ENCODE results near the gene SH3PXD2A.

The SH3PXD2A gene

GRCh38 chr10:103582331-103583123 is 272.8 kb downstream of the SH3PXD2A start:
- no peak for DNase-seq (ENCODE audit: low read depth in 2 of 2)

DNA sequence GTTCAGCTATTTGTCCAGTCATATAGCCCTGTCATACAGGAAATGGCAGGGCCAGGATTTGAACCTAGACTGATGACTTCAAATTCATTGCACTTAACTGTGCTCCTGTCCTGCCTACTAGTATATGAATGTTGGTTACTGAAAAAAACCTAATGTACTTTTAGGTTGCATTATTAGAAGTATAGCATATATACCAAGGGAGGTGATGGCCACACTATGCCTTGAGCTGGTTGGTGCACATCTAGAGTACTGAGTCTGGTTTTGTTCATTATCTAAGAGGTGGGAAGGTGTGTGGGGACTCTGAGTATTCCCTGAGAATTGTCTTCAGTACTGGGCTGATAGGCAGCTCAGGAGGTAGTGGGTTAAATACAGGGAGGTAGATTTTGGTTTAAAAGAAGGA is 273.9 kb downstream of the SH3PXD2A start:
- DNase-seq (ENCODE audit: low read depth in 2 of 2): no peak

DNA sequence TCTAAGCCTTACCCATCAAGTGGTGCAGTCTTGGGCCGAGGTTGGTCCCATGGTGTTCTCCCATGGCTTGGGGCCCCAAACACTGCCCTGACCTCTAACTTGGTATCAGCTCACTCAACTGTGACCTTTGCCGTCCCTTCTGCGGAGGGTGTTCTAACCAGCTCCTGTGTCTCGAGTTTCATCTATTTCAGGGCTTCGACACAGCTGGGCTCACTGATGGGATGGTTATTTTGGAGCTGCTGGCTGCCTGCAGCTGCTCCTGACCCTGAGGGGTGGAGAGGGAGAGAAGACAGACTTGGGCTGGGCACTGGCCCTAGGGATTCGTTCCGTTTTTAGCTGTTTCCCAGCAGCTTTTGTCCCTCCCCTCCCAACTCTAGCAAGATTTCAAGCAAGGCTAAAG is 274.9 kb downstream of the SH3PXD2A start:
- DNase-seq (ENCODE audit: low read depth in 2 of 2): no peak

DNA sequence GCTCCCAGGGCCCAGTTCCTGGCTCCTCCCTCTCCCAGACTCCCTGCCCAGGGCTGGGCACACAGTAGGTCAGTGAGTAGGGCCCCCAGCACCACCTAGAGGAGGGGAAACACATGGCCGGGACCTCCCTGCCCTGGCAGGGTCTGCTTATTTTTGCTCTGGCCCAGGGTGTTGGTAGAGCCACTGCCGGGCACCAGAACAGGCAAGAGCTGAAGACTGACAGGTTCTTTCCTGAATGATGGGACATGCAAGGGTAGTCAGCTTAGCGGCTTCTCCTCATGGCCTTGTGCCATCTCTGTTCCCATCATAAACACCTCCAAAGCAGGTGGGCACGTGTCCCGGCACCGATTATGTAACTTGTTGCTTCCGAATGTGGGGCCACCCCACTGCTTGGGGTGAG is 275.4 kb downstream of the SH3PXD2A start:
- DNase-seq (ENCODE audit: low read depth in 2 of 2): no peak

DNA sequence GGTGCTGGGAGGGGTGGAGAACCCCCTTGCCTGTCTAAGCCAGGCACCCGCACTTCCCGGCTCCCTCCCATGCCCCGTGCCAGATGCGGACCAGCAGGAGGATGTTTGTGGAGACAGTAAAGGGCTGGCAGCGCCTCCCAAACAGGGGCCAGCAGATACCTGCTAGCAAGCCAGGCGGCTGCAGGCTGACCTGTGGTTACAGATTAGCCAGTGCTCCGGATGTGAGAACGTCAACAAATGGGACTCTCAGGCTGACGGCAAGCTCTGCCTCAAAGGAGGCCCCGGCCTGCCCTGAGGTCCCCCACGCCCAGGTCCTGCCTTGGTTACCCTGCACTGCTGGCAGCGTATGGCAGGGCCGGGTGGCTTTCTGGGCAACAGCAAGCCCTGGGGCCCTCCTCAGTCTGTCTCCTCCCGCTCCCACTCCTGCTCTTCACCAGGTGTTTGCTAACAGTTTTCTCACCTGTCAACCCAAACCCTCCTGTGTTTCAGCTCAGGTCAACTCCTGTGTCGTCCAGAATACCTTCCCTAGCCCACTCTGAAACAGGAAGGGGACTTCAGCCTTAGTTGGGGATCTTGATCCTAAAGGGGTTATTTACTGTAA is 276.5 kb downstream of the SH3PXD2A start:
- DNase-seq (ENCODE audit: low read depth in 2 of 2): no peak

DNA sequence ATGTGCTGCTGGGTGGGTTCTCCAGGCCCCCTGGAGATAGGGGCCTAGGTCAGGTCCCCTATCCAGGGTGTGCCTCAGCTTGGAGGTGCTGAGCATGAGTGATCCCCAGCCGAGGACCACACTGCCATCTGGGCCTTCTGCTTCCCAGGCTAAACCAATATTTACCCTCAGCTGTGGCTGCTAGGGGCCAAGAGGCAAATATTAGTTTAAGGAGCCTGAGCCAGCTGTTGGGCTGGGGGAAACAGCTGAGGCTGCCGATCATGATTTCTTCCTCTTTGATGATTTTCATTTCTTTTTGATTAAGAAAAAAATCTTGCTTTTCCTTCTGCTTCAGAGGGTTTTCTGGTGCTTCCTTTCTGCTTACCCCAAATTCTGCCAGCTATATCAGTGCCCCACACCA is 278.5 kb downstream of the SH3PXD2A start:
- DNase-seq (ENCODE audit: low read depth in 2 of 2): no peak

- DNase-seq (ENCODE audit: low read depth in 2 of 2): no peak
Observed at GRCh38 chr10:103576076-103576471, 279.3 kb downstream of the SH3PXD2A start.

DNA sequence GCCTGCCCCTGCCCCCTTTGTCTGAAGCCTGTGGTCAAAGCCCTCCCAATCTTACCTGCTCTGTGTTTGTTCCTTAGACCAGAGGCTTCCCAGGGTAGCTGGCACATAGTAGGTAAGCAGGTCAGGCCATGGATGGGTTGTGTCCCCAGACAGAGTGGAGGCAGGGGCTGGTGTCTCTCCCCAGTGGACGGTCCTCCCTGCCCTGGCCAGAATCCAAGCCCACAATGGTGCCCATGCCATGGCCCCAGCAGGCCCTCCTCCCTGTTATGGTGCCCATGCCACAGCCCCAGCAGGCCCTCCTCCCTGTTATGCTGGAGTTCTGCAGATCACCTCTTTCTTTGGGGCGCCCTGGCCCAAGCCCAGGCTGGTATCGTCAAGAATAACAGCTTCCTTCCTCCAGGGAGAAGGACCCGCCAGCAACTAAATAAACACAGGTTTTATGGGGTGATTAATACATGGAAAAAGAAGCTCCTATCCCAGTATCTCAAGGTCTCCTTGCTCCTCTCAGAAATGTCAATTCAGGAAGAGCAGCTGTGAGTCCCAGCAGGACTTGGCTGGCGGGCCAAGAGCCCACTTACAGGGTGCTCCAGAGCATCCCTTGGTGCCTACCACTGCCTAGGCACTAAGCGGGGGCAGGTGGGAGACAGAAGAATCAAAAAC is 279.8 kb downstream of the SH3PXD2A start:
- no peak for DNase-seq (ENCODE audit: low read depth in 2 of 2)

DNA sequence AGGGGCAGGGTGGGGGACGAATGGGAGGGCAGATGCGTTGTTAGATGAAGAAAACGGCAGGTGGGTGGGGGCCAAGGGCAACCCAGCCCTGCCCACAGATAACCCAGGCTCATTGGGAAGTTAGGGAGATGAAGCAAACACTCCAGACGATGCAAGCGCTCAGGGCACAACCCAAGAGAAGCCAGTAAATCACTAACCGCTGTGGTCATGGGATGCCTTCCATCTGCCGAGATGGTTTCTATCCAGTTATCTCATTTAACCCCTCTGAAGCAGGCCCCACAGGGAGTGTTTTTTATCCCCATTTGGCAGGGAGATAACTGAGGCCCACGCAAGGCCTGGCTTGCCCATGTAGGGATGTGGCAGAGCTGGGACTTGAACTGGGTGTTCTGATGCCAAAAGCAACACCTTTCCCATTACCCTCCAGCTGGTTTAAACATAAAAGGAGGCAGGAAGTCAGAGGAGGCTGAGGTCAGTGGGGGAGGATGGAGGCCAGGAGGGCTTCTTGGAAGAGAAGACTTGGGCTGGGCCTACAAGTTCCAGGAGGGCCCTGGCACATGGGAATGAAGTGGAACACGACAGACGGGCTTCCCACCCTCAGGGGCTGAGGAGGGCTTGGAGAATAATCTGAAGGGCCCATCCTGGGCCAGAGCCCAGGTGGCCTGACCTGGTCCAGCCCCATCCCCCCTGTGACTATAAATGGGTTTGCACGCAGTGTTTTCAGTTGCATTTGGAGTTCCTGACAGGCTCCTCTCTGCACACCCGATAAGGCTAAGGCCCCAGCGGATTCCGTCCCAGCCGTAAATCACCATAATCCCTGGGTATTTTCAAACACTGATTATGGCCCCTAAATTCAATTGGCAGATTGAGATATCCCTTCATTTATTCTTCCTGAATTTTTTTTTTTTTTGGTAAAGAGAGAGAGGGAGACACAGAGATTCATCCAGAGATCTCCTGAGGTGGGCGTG is 281.0 kb downstream of the SH3PXD2A start:
- no peak for DNase-seq (ENCODE audit: low read depth in 2 of 2)

GRCh38 chr10:103573205-103573487 is 282.2 kb downstream of the SH3PXD2A start:
- DNase-seq (ENCODE audit: low read depth in 2 of 2): no peak

DNA sequence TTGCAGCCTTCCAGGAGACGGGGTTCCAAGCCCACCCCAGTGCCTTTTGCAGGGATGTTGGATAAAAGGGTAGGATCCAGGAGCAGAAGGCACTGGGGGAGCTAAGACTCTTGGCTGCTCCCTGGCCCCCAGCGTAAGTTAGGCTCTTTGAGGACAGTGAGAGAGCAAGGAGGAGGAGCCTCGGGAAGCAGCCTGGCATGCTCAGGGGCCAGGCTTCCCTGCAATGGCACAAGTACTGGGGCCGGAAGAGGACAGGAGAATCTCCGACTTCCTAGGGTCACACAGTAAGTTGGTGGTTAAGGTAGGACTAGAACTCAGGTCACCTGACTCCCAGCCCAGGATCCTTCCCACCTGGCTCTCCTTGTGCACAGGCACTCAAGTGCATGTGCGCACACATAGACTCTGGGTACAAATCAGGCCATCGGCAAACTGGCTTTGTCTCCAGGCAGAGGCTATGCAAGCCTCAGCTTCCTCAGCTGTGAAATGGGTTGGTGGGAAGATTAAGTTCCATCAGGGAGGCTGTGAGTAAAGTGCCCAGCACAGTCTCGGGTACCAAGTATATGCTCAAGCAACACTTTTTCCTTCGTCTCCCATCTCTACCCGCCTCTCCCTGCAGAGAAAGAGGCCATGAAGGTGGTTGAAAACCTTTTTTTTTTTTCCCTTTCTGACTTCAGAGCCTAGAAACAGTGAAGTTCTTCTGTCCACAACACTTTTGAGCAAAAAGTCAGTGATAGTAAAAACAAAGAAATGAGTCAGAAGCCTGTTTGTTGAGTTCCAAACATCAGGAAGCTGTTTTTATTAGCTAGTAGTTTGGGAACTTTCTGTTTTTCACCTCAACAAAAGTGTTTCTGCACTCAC is 282.8 kb downstream of the SH3PXD2A start:
- DNase-seq (ENCODE audit: low read depth in 2 of 2): no peak

- no peak for DNase-seq (ENCODE audit: low read depth in 2 of 2)
Observed at GRCh38 chr10:103571656-103571975, 283.8 kb downstream of the SH3PXD2A start.

DNA sequence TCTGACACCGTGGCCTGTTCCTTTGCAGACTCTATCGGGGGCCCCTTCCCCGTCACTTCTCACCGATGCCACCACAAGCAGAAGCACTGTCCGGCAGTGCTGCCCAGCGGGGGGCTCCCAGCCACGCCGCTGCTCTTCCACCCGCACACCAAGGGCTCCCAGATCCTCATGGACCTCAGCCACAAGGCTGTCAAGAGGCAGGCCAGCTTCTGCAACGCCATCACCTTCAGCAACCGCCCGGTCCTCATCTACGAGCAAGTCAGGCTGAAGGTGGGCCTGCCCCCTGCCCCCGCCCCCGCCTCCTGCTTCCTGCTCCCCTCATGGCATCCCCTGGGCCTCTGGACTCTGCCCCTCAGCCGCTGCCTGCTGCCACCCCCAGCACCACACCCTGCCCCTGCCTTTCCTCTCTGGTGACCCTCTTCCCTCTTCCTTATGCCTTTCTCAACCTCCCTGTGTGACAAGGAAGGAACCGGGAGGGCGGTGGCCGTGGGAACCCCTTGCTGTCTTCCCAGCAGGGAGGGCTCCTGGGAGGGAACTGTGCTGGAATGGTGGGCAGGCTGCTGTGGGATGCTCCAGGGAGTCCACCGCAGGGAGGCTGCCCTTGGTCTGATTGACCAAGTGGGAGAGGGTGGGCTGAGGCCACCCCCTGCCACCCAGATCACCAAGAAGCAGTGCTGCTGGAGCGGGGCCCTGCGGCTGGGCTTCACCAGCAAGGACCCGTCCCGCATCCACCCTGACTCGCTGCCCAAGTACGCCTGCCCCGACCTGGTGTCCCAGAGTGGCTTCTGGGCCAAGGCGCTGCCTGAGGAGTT is 284.3 kb downstream of the SH3PXD2A start:
- no peak for DNase-seq (ENCODE audit: low read depth in 2 of 2)

GRCh38 chr10:103569896-103570295 is 285.5 kb downstream of the SH3PXD2A start:
- DNase-seq (ENCODE audit: low read depth in 2 of 2): no peak

GRCh38 chr10:103568505-103568904 is 286.9 kb downstream of the SH3PXD2A start:
- no peak for DNase-seq (ENCODE audit: low read depth in 2 of 2)

DNA sequence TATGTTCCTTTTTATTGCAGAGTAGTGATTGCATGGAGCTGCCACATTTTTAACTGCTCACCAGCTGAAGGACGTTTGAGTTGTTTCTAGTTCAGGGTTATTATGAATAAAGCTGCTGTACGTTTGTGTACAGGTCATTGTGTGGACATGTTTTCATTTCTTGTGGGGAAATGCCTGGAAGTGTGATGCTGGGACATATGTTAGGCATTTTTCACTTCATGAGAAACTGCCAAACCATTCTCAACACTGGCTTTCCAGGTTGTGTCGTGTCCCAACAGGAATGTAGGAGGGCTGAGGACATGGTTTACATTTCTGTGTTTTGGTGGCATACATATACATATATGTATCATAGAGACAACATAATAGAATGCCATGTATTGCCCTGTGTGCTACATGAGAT is 288.8 kb downstream of the SH3PXD2A start:
- DNase-seq (ENCODE audit: low read depth in 2 of 2): no peak

GRCh38 chr10:103564776-103565520 is 290.4 kb downstream of the SH3PXD2A start:
- DNase-seq (ENCODE audit: low read depth in 2 of 2): peak in 1 of 2 donors; percentile 50

DNA sequence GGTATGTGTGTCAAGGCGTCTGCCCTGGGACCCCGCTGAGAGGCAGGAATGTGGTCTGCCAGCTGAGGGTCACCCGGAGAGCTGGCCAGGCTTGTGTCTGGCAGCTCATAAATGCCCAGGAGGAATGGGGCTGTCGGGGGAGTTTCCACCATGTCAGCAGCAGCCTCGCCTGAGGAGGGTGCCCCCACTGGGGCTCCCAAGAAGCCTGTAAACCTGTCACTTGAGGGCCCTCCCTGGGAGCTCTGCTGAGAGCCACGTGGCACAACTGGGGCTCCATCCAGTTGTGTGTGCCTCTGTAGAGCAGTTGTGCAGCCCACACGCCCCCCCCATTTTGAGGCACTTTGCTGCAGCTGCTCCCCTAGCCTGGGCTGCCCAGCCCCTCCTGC is 291.3 kb downstream of the SH3PXD2A start:
- no peak for DNase-seq (ENCODE audit: low read depth in 2 of 2)

DNA sequence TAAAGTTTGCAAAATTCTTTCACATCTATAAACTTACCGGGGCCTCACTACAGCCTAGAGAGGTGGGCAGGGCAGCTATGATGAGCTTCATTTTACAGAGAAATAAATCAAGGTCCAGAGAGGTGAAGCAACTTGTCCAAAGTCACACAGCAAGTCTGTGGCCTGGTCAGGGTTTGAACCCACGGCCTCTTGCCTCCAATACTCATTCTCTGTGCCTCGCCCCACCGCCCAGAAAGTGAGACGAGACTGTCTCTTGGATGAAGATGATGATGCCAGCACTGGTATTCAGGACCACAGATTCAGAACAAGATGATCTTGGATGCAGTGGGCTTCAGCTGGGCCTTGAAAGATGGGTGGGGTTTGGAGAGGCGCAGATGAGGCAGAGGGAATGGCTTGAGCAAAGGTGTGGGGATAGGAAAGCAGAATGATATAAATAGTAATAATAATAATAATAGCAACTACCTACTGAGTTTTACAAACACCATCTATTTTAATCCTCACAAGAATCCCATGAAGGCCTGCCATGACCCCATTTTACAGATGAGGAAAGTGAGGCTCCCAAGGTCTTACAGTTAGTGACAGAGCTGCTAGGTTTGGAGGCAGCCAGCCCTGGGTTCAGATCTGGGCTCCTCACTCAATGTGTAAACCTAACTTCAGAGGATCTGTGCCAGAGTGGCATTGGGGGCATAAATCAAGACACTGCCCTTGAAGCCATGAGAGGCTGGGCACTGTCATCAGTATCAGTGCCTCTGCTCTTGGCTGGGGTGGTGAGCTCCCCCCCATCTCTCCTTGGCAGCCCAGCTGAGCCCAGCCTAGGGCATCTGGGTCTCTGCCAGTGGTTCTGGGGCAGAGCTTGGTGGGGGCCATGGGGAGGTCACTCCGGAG is 291.9 kb downstream of the SH3PXD2A start:
- no peak for DNase-seq (ENCODE audit: low read depth in 2 of 2)

Measured in activated CD4-positive, alpha-beta T cell treated with anti-CD3 and anti-CD28 coated beads for 24 hours (primary cell).